Keratinocyte (primary cell): ENCODE results near the gene OTOP1.
"Not testable (repeated sequence)": the region's sequence is repeated elsewhere in the genome, so short reads cannot be mapped to it uniquely, and the experiment has no call there.

Experiments used
- CTCF ChIP-seq, 3 experiments: IDR thresholded peaks in 1 of 3; conservative IDR thresholded peaks in 1 of 3; optimal IDR thresholded peaks in 1 of 3; 2 replicates in 2 of 3; 3 replicates in 1 of 3; pipeline versions ENCODE3 to v1.5.1; 2011; ENCODE audit warnings: low read length in 3 of 3, mild to moderate bottlenecking in 3 of 3, moderate library complexity in 2 of 3, control low read depth in 1 of 3, inconsistent platforms in 1 of 3; ENCODE audit not compliant: insufficient read depth in 2 of 3; ENCODE audit errors: extremely low read depth in 1 of 3
- EZH2 ChIP-seq: IDR thresholded peaks from one replicate; pipeline ENCODE4 v1.6.1; 2012; ENCODE audit warnings: inconsistent platforms, mild to moderate bottlenecking, low read length, moderate library complexity

- TF ChIP-seq CTCF (optimal IDR thresholded peaks at IDR 0.05 in 1 of 3, IDR thresholded peaks at IDR 0.05 in 1 of 3, conservative IDR thresholded peaks at IDR 0.05 in 1 of 3; ENCODE audit: extremely low read depth in 1 of 3, insufficient read depth in 2 of 3, low read length in 3 of 3); EZH2: not testable (repeated sequence)
Observed at GRCh38 chr4:4142679-4143078, 84.0 kb downstream of the OTOP1 start.
